HG03378 (cell line): Measurements from ENCODE around the gene OGDH.

Source experiments
- ATAC-seq: cut with Tn5 transposase; IDR thresholded peaks from one replicate; pipeline ENCODE4 v1.9.1; 2021; ENCODE audit warnings: mild to moderate bottlenecking, moderate library complexity; ENCODE audit not compliant: unreplicated experiment

The OGDH gene

DNA sequence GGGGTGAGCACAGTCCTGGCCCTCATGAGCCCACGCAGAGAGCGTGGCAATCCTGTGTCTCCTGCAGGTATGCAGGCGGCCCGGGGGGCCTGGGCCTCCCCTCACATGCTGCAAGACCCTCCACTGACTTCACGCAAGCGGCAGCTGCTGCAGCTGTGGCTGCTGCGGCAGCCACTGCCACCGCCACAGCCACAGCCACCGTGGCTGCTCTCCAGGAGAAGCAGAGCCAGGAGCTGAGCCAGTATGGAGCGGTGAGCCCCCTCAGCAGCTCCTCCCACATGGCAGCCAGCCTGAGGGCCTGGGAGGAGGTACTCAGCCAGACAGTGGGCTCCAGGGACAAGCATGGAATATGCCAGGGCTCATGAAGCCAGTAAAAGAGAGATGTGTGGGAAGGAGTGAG lies 150.9 kb downstream of the OGDH start:
- ATAC-seq = no peak

DNA sequence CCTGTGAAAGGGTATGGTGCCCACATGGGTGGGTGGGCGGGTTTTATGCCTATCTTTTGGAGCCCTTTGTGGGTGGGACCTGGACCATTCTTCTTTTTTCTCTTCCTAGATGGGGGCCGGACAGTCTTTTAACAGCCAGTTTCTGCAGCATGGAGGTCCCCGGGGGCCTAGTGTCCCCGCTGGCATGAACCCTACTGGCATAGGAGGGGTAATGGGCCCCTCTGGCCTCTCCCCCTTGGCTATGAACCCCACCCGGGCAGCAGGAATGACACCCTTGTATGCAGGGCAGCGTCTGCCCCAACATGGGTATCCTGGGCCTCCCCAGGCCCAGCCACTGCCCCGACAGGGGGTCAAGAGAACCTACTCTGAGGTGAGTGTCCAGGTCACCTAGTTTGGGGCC lies 151.3 kb downstream of the OGDH start:
- ATAC-seq = no peak
